Neural cell (in vitro differentiated cells): ENCODE results near the gene EBLN2. TPM values are rescaled to one million over a fixed set of nuclear protein-coding genes. Genes with fewer than 3 reads are reported as not detected.

ENCODE experiments used
- H2AFZ ChIP-seq: fragments of 200-600, 300-800 bp; sonication (generic), shearing (Covaris generic); 2 replicates; pipeline ENCODE4 v1.6.0; 2014; ENCODE audit warnings: low read depth, mild to moderate bottlenecking, antibody characterized with exemption, low read length, moderate library complexity
- H3F3A ChIP-seq: fragments of 200-600 bp; shearing (Covaris generic); 2 replicates; pipeline ENCODE4 v1.6.1; 2016; ENCODE audit warnings: mild to moderate bottlenecking, moderate library complexity, mixed read lengths, antibody characterized with exemption, low read length; ENCODE audit not compliant: insufficient read depth, poor library complexity, severe bottlenecking
- H3K27ac ChIP-seq: fragments of 200-600, 300-800 bp; sonication (generic), shearing (Covaris generic); 2 replicates; pipeline ENCODE4 v1.5.1; 2014; ENCODE audit warnings: mild to moderate bottlenecking, low read length, moderate library complexity
- H3K27me3 ChIP-seq: fragments of 300-800, 200-600 bp; sonication (generic), shearing (Covaris generic); 2 replicates; pipeline ENCODE4 v1.6.0; 2014; ENCODE audit warnings: mild to moderate bottlenecking, low read depth, low read length, moderate library complexity; ENCODE audit not compliant: insufficient read depth
- H3K36me3 ChIP-seq: fragments of 300-800, 200-600 bp; sonication (generic), shearing (Covaris generic); 2 replicates; pipeline ENCODE4 v1.5.1; 2014; ENCODE audit warnings: mild to moderate bottlenecking, antibody characterized with exemption, low read length, moderate library complexity; ENCODE audit not compliant: insufficient read depth
- H3K4me2 ChIP-seq: fragments of 300-800, 200-600 bp; sonication (generic), shearing (Covaris generic); 2 replicates; pipeline ENCODE4 v1.6.0; 2014; ENCODE audit warnings: mild to moderate bottlenecking, low read length
- H3K4me3 ChIP-seq: fragments of 300-800, 200-600 bp; sonication (generic), shearing (Covaris generic); 2 replicates; pipeline ENCODE4 v1.5.1; 2014; ENCODE audit warnings: mild to moderate bottlenecking, low read length, moderate library complexity
- H3K79me2 ChIP-seq: fragments of 200-600 bp; shearing (Covaris generic); replicated peaks from 2 replicates; pipeline ENCODE4 v1.6.0; 2014; ENCODE audit warnings: mild to moderate bottlenecking, low read length, moderate library complexity; ENCODE audit not compliant: insufficient read depth
- H3K9ac ChIP-seq: fragments of 300-800, 200-600 bp; sonication (generic), shearing (Covaris generic); 2 replicates; pipeline ENCODE4 v1.6.1; 2016; ENCODE audit warnings: mild to moderate bottlenecking, low read length, mixed read lengths
- H3K9me2 ChIP-seq: fragments of 200-600 bp; shearing (Covaris generic); 2 replicates; pipeline ENCODE4 v1.6.1; 2016; ENCODE audit warnings: mild to moderate bottlenecking, low read length, mixed read lengths; ENCODE audit not compliant: insufficient read depth
- H3K9me3 ChIP-seq: fragments of 200-600, 300-800 bp; sonication (generic), shearing (Covaris generic); 2 replicates; pipeline ENCODE4 v1.6.1; 2016; ENCODE audit warnings: mild to moderate bottlenecking, mixed run types, low read length, moderate library complexity, mixed read lengths
- H4K20me1 ChIP-seq: fragments of 200-600 bp; shearing (Covaris generic); 2 replicates; pipeline ENCODE4 v1.6.1; 2016; ENCODE audit warnings: mild to moderate bottlenecking, mixed run types; ENCODE audit not compliant: insufficient read depth
- CTCF ChIP-seq: fragments of 450-650 bp; IDR thresholded peaks from 2 replicates; pipeline ENCODE4 v1.5.1; 2014; ENCODE audit warnings: antibody characterized with exemption, mild to moderate bottlenecking, moderate library complexity; ENCODE audit not compliant: poor library complexity, severe bottlenecking
- EP300 ChIP-seq: fragments of 450-650 bp; conservative IDR thresholded peaks from 2 replicates; pipeline ENCODE4 v1.6.1; 2014; ENCODE audit warnings: antibody characterized with exemption, mild to moderate bottlenecking, moderate library complexity; ENCODE audit not compliant: poor library complexity, severe bottlenecking
- EZH2 ChIP-seq: fragments of 200-600, 300-800 bp; shearing (Covaris generic), sonication (generic); IDR thresholded peaks from 2 replicates; pipeline ENCODE4 v1.6.1; 2014; ENCODE audit warnings: antibody characterized with exemption, low read length, borderline replicate concordance, mild to moderate bottlenecking; ENCODE audit not compliant: insufficient read depth, poor library complexity, severe bottlenecking
- MXI1 ChIP-seq: fragments of 450-650 bp; conservative IDR thresholded peaks from 2 replicates; pipeline ENCODE4 v1.6.1; 2014; ENCODE audit warnings: antibody characterized with exemption, mild to moderate bottlenecking; ENCODE audit not compliant: poor library complexity, severe bottlenecking
- POLR2AphosphoS5 ChIP-seq: IDR thresholded peaks from 2 replicates; pipeline ENCODE4 v1.6.1; 2012
- RAD21 ChIP-seq: fragments of 450-650 bp; conservative IDR thresholded peaks from 2 replicates; pipeline ENCODE4 v1.6.1; 2014; ENCODE audit warnings: antibody characterized with exemption, mild to moderate bottlenecking, moderate library complexity
- SMC3 ChIP-seq: fragments of 450-650 bp; conservative IDR thresholded peaks from 2 replicates; pipeline ENCODE4 v1.6.1; 2014; ENCODE audit warnings: antibody characterized with exemption, mild to moderate bottlenecking, moderate library complexity; ENCODE audit not compliant: poor library complexity
- TAF1 ChIP-seq: IDR thresholded peaks from 2 replicates; pipeline ENCODE4 v1.6.1; 2012; ENCODE audit warnings: low read depth
- polyA plus RNA-seq: library from polyadenylated mRNA; depleted of rRNA; stranded (reverse); fragments of >200 nt; gene quantifications from 2 replicates; pipeline ENCODE4 v1.2.3, GENCODE V29; 2014
- TF ChIP-seq, protein P1 (sequence below): IDR thresholded peaks from 2 replicates; pipeline ENCODE4 v1.6.1; 2012; ENCODE audit warnings: borderline replicate concordance

Gene EBLN2
- polyA plus RNA-seq, 1 donor from 2014 or later, result 8.3 TPM

GRCh38 chr3:73018790-73019441, 42.5 kb upstream of the EBLN2 start:
- Histone ChIP-seq H3K27me3 (no peaks in the 10 kb centered on the region), H3K9me2 (no peaks in the 10 kb centered on the region), H3K27ac (no peak overlapping the region), H4K20me1 (no peaks in the 10 kb centered on the region), H3K79me2 (peaks cover 96% of the 10 kb centered on the region), H3K4me3 (no peak overlapping the region), H2AFZ (no peak overlapping the region), H3K9ac (no peak overlapping the region), H3F3A (no peaks in the 10 kb centered on the region), H3K4me2 (no peak overlapping the region), H3K36me3 (no peaks in the 10 kb centered on the region), H3K9me3 (no peaks in the 10 kb centered on the region)
- no peak for TF ChIP-seq TAF1
- TF ChIP-seq EP300, result no peak
- TF ChIP-seq MXI1, result no peak
- TF ChIP-seq, protein P1, sequence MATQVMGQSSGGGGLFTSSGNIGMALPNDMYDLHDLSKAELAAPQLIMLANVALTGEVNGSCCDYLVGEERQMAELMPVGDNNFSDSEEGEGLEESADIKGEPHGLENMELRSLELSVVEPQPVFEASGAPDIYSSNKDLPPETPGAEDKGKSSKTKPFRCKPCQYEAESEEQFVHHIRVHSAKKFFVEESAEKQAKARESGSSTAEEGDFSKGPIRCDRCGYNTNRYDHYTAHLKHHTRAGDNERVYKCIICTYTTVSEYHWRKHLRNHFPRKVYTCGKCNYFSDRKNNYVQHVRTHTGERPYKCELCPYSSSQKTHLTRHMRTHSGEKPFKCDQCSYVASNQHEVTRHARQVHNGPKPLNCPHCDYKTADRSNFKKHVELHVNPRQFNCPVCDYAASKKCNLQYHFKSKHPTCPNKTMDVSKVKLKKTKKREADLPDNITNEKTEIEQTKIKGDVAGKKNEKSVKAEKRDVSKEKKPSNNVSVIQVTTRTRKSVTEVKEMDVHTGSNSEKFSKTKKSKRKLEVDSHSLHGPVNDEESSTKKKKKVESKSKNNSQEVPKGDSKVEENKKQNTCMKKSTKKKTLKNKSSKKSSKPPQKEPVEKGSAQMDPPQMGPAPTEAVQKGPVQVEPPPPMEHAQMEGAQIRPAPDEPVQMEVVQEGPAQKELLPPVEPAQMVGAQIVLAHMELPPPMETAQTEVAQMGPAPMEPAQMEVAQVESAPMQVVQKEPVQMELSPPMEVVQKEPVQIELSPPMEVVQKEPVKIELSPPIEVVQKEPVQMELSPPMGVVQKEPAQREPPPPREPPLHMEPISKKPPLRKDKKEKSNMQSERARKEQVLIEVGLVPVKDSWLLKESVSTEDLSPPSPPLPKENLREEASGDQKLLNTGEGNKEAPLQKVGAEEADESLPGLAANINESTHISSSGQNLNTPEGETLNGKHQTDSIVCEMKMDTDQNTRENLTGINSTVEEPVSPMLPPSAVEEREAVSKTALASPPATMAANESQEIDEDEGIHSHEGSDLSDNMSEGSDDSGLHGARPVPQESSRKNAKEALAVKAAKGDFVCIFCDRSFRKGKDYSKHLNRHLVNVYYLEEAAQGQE, result no peak

GRCh38 chr3:73021301-73021835, 40.1 kb upstream of the EBLN2 start:
- Histone ChIP-seq H3F3A (no peaks in the 10 kb centered on the region), H3K9me2 (no peaks in the 10 kb centered on the region), H3K4me2 (no peak overlapping the region), H3K4me3 (no peak overlapping the region), H3K36me3 (no peaks in the 10 kb centered on the region), H3K27ac (no peak overlapping the region), H3K79me2 (peaks cover 100% of the 10 kb centered on the region), H3K9ac (no peak overlapping the region), H2AFZ (no peak overlapping the region), H4K20me1 (no peaks in the 10 kb centered on the region), H3K9me3 (no peaks in the 10 kb centered on the region), H3K27me3 (no peaks in the 10 kb centered on the region)
- TF ChIP-seq EZH2, result no peak
- no peak for TF ChIP-seq CTCF
- no peak for TF ChIP-seq TAF1
- TF ChIP-seq, protein P1, result no peak
- no peak for TF ChIP-seq MXI1
- TF ChIP-seq EP300, result no peak
- no peak for TF ChIP-seq POLR2AphosphoS5
- no peak for TF ChIP-seq SMC3
- no peak for TF ChIP-seq RAD21
